Endothelial cell of umbilical vein (primary cell): ENCODE measurements around the gene MDN1. TPM values are rescaled to one million over a fixed set of nuclear protein-coding genes. Genes with fewer than 3 reads are reported as not detected.

Source experiments
- BruUV-seq: library from RNA; stranded (reverse); fragments of 400-500 nt; replicated peaks from 2 replicates; lab custom pipeline; 2021; lab: Mats Ljungman, UMichigan
- CTCF ChIA-PET: fragments of 300-600, 350-600 bp; sonication (Branson Sonifier 250); formaldehyde crosslinking; loops from one replicate; lab custom pipeline; 2021; ENCODE audit warnings: antibody characterized with exemption, inconsistent platforms; lab: Charles Lee
- POLR2A ChIA-PET: fragments of 300-600, 350-600 bp; sonication (Branson Sonifier 250); formaldehyde crosslinking; loops from one replicate; lab custom pipeline; 2021; ENCODE audit warnings: antibody characterized with exemption, inconsistent platforms; lab: Charles Lee
- DNase-seq: peaks from one replicate; pipeline ENCODE4 v3.0.0-alpha.2; 2011; ENCODE audit warnings: low read depth, low spot score
- FAIRE-seq: peaks from 2 replicates; lab custom pipeline; 2011; peaks lifted over from hg19 to GRCh38; lab: Jason Lieb, UNC
- H2AFZ ChIP-seq: 2 replicates; pipeline ENCODE4 v1.6.0; 2012; ENCODE audit warnings: low read depth, low read length, control low read depth, inconsistent platforms
- H3K27ac ChIP-seq: 2 replicates; pipeline ENCODE4 v1.5.1; 2011; ENCODE audit warnings: low read depth, mild to moderate bottlenecking, control low read depth, low read length, moderate library complexity; ENCODE audit not compliant: insufficient read depth
- H3K27me3 ChIP-seq, 2 experiments: 2 replicates each; pipeline versions ENCODE4 v1.6.0 to v1.6.1; 2011; ENCODE audit warnings: low read length in 2 of 2, mixed read lengths in 1 of 2; ENCODE audit not compliant: control insufficient read depth in 2 of 2, insufficient read depth in 2 of 2
- H3K36me3 ChIP-seq, 2 experiments: 2 replicates in 1 of 2; 3 replicates in 1 of 2; pipeline ENCODE4 v1.5.1; 2011; ENCODE audit warnings: low read length in 2 of 2, mild to moderate bottlenecking in 1 of 2, moderate library complexity in 1 of 2; ENCODE audit not compliant: control insufficient read depth in 2 of 2, insufficient read depth in 2 of 2; ENCODE audit errors: extremely low read depth in 1 of 2
- H3K4me1 ChIP-seq: 3 replicates; pipeline ENCODE4 v1.5.1; 2011; ENCODE audit warnings: mild to moderate bottlenecking, low read length; ENCODE audit not compliant: control insufficient read depth, insufficient read depth; ENCODE audit errors: extremely low read depth
- H3K4me2 ChIP-seq: 2 replicates; pipeline ENCODE4 v1.6.1; 2011; ENCODE audit warnings: low read length, control low read depth, mixed read lengths; ENCODE audit not compliant: insufficient read depth
- H3K4me3 ChIP-seq, 3 experiments: fragments of 200-600 bp in 1 of 3; sonication (generic), shearing (Covaris generic) in 1 of 3; replicated peaks in 1 of 3; 2 replicates each; pipeline ENCODE4 v1.5.1; 2011 to 2016; ENCODE audit warnings: control low read depth in 3 of 3, low read length in 3 of 3, mild to moderate bottlenecking in 2 of 3, inconsistent platforms in 1 of 3, low read depth in 1 of 3, moderate library complexity in 1 of 3; ENCODE audit not compliant: insufficient read depth in 1 of 3
- H3K79me2 ChIP-seq: 2 replicates; pipeline ENCODE4 v1.6.0; 2012; ENCODE audit warnings: low read length, inconsistent platforms; ENCODE audit not compliant: control insufficient read depth, insufficient read depth
- H3K9ac ChIP-seq: replicated peaks from 2 replicates; pipeline ENCODE3; 2011; ENCODE audit warnings: low read length, control low read depth; ENCODE audit not compliant: insufficient read depth; ENCODE audit errors: extremely low read depth
- H3K9me1 ChIP-seq: replicated peaks from 3 replicates; pipeline ENCODE4 v1.6.0; 2011; ENCODE audit warnings: mild to moderate bottlenecking, low read length; ENCODE audit not compliant: control insufficient read depth, insufficient read depth; ENCODE audit errors: extremely low read depth
- H3K9me3 ChIP-seq: replicated peaks from 2 replicates; pipeline ENCODE4 v1.5.1; 2012; ENCODE audit warnings: low read length, inconsistent platforms; ENCODE audit not compliant: control insufficient read depth, insufficient read depth
- H4K20me1 ChIP-seq: replicated peaks from 2 replicates; pipeline ENCODE3; 2011; ENCODE audit warnings: mild to moderate bottlenecking, low read length; ENCODE audit not compliant: control insufficient read depth, insufficient read depth; ENCODE audit errors: extremely low read depth
- EZH2 ChIP-seq: IDR thresholded peaks from 2 replicates; pipeline ENCODE4 v1.6.1; 2012; ENCODE audit warnings: borderline replicate concordance, low read depth, mild to moderate bottlenecking, moderate library complexity, low read length, inconsistent platforms; ENCODE audit not compliant: severe bottlenecking
- FOS ChIP-seq: IDR thresholded peaks from 2 replicates; pipeline ENCODE4 v1.6.1; 2011; ENCODE audit warnings: mild to moderate bottlenecking, low read length, moderate library complexity, borderline replicate concordance; ENCODE audit not compliant: insufficient read depth
- JUN ChIP-seq: IDR thresholded peaks from 2 replicates; pipeline ENCODE4 v1.6.1; 2011; ENCODE audit warnings: borderline replicate concordance, low read depth; ENCODE audit not compliant: insufficient read length, insufficient read depth
- MYC ChIP-seq: IDR thresholded peaks from one replicate; pipeline ENCODE4 v1.6.1; 2011; ENCODE audit warnings: mild to moderate bottlenecking, low read depth, low read length
- POLR2A ChIP-seq: IDR thresholded peaks from 2 replicates; pipeline ENCODE4 v1.6.1; 2012; ENCODE audit warnings: low read depth, mild to moderate bottlenecking, control low read depth, low read length
- POLR2AphosphoS5 ChIP-seq: IDR thresholded peaks from 2 replicates; pipeline ENCODE4 v1.6.1; 2012; ENCODE audit warnings: low read depth, mild to moderate bottlenecking, control low read depth, low read length, moderate library complexity; ENCODE audit not compliant: insufficient read depth
- dilution Hi-C: fragments of 300-500 bp; cut with MboI; formaldehyde crosslinking; loops from one replicate; pipeline ENCODE4 v1.15.0; 2019; ENCODE audit warnings: low sequenced_read_pairs; ENCODE audit not compliant: extremely low pct_ligation_motif_present
- intact Hi-C: fragments of 100-400 bp; cut with micrococcal nuclease; formaldehyde crosslinking; loops from one replicate; pipeline ENCODE4 v1.10.0; 2022
- polyA plus RNA-seq, 4 experiments: library from polyadenylated mRNA; depleted of rRNA in 3 of 4; stranded (reverse) in 3 of 4; unstranded in 1 of 4; fragments of >200 nt; gene quantifications; 2 replicates each; pipeline versions ENCODE4 v1.2.1 to v1.2.3, GENCODE V29; 2011 to 2012; ENCODE audit warnings: missing spikeins in 1 of 4
- total RNA-seq: library from RNA; stranded (reverse); gene quantifications from 2 replicates; pipeline ENCODE4 v1.2.3, GENCODE V29; 2021
- TF ChIP-seq, protein P1 (sequence below), 2 donors: IDR thresholded peaks; 1 replicate in 1 of 2; 2 replicates in 1 of 2; pipeline ENCODE4 v1.5.1; 2011; ENCODE audit warnings: low read length in 2 of 2, mild to moderate bottlenecking in 2 of 2, moderate library complexity in 2 of 2, control low read depth in 1 of 2, inconsistent platforms in 1 of 2, low read depth in 1 of 2; ENCODE audit not compliant: insufficient read depth in 1 of 2; ENCODE audit errors: extremely low read depth in 1 of 2

Gene MDN1
- total and polyA plus RNA-seq, 2 donors (not counting 3 experiments of a cell fraction or from before 2014, with no cell fraction given) = 9.2 to 39.6 TPM

DNA sequence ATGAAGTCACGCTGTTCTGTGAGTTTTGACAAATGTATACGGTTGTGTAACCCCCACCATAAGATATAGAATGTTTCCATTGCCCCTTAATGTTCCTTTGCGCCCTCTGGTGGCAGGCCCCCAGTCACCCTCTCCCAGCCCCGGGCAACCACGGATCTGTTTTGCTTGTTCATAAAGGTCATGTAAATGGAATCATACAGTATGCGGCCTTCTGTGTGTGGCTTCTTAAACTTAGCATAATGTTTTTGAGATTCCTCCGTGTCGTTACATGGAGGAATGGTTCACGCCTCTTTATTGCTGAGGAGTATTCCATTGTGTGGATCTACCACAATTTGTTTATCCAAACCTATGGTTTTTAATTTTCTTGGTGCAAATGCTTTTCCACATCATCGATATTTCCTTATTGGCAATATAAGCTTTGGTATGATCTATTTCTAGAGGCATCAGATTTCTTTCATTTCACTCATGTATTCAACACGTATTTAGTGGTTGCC lies 209.4 kb downstream of the MDN1 start:
- H3K9me1 ChIP-seq = no peaks in the 10 kb centered on the region
- no peak overlapping the region for H3K9ac ChIP-seq
- FAIRE-seq (peak; percentile 83), DNase-seq (peak; percentile 54)
- BruUV-seq = no TSS peak
- H2AFZ ChIP-seq = no peak overlapping the region
- TF ChIP-seq, protein P1, sequence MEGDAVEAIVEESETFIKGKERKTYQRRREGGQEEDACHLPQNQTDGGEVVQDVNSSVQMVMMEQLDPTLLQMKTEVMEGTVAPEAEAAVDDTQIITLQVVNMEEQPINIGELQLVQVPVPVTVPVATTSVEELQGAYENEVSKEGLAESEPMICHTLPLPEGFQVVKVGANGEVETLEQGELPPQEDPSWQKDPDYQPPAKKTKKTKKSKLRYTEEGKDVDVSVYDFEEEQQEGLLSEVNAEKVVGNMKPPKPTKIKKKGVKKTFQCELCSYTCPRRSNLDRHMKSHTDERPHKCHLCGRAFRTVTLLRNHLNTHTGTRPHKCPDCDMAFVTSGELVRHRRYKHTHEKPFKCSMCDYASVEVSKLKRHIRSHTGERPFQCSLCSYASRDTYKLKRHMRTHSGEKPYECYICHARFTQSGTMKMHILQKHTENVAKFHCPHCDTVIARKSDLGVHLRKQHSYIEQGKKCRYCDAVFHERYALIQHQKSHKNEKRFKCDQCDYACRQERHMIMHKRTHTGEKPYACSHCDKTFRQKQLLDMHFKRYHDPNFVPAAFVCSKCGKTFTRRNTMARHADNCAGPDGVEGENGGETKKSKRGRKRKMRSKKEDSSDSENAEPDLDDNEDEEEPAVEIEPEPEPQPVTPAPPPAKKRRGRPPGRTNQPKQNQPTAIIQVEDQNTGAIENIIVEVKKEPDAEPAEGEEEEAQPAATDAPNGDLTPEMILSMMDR (IDR thresholded peaks at IDR 0.05; ENCODE audit: extremely low read depth in 1 of 2, insufficient read depth in 1 of 2, low read depth in 1 of 2, low read length in 2 of 2) = peak; percentile 77 to 82
- TF ChIP-seq JUN = no peak
- peaks cover 6% of the 10 kb centered on the region for H3K4me1 ChIP-seq
- H3K4me2 ChIP-seq = no peak overlapping the region
- ChIA-PET POLR2A (no interaction called here), CTCF (interaction anchor here (0.6 to 4.4 kb wide), 19 partner anchors 9 to 627 kb away, joined by 3 to 40 read pairs (median 5); partner anchors contain the start of genes ANKRD6 and LYRM2)
- H3K4me3 ChIP-seq = no peak overlapping the region
- intact Hi-C loops = loop anchor here (1.0 to 2.0 kb wide), 4 partner anchors 177 to 627 kb away; partner anchors contain the start of gene ANKRD6
- no peaks in the 10 kb centered on the region for H3K79me2 ChIP-seq
- dilution Hi-C loops = no loop called here
- no peak overlapping the region for H3K27ac ChIP-seq
- no peaks in the 10 kb centered on the region for H3K27me3 ChIP-seq
- no peaks in the 10 kb centered on the region for H3K36me3 ChIP-seq
- no peaks in the 10 kb centered on the region for H4K20me1 ChIP-seq
- H3K9me3 ChIP-seq = no peaks in the 10 kb centered on the region

DNA sequence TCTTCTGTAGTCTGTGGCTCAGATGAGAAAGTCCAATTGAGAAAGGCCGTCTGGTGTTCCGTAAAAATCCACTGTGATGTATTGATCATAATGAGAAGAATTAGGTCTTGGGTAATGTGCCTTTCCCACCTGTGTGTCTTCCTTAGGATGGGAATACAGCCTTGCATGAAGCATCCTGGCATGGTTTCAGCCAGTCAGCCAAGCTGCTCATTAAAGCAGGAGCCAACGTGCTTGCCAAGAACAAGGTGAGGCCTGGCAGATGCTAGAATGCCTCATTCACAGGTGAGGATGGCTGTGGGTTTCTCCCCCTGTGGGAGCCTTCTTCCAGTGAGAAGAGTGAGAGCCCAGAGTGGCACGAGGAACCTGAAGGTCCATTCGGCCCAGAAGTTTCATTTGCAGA lies 213.7 kb downstream of the MDN1 start:
- H3K4me3 ChIP-seq = no peak overlapping the region
- H3K27me3 ChIP-seq = no peaks in the 10 kb centered on the region
- H3K36me3 ChIP-seq = no peaks in the 10 kb centered on the region
- H3K27ac ChIP-seq = no peak overlapping the region
- no peak overlapping the region for H3K9ac ChIP-seq
- no TSS peak for BruUV-seq
- ChIA-PET CTCF (interaction anchor here (1.2 to 1.7 kb wide), 3 partner anchors 174 to 294 kb away, joined by 3 to 8 read pairs (median 5); partner anchors contain the start of gene ANKRD6), POLR2A (no interaction called here)
- no peak overlapping the region for H3K4me2 ChIP-seq
- no peaks in the 10 kb centered on the region for H3K4me1 ChIP-seq
- DNase-seq = no peak
- no peaks in the 10 kb centered on the region for H3K9me1 ChIP-seq
- TF ChIP-seq POLR2AphosphoS5 (no peak), MYC (no peak), JUN (no peak), FOS (no peak), EZH2 (no peak), POLR2A (no peak)
- TF ChIP-seq, protein P1 (IDR thresholded peaks at IDR 0.05; ENCODE audit: extremely low read depth in 1 of 2, insufficient read depth in 1 of 2, low read depth in 1 of 2, low read length in 2 of 2) = no peak
- FAIRE-seq = no peak
- intact Hi-C loops = no loop called here
- H2AFZ ChIP-seq = no peak overlapping the region
- no peaks in the 10 kb centered on the region for H3K79me2 ChIP-seq
- H4K20me1 ChIP-seq = no peaks in the 10 kb centered on the region
- no peaks in the 10 kb centered on the region for H3K9me3 ChIP-seq
- dilution Hi-C loops = no loop called here
